AG04450 (cell line): ENCODE measurements around the gene ITIH5. TPM values are rescaled to one million over a fixed set of nuclear protein-coding genes. Genes with fewer than 3 reads are reported as not detected.

ENCODE experiments used
- CTCF ChIA-PET: fragments of 300-600, 350-600 bp; formaldehyde crosslinking; extraction: SDS; loops from one replicate; lab custom pipeline; 2022; ENCODE audit warnings: antibody characterized with exemption, inconsistent platforms; lab: Charles Lee
- POLR2A ChIA-PET: fragments of 350-600 bp; formaldehyde crosslinking; extraction: SDS; loops from one replicate; lab custom pipeline; 2021; ENCODE audit warnings: antibody characterized with exemption, inconsistent platforms; lab: Yijun Ruan, JAX
- DNase-seq: peaks from one replicate; pipeline ENCODE4 v3.0.0-alpha.2; 2011; ENCODE audit warnings: low read depth, low spot score
- H3K27ac ChIP-seq: one replicate; pipeline ENCODE4 v1.5.1; 2012; ENCODE audit warnings: low read depth, low read length, control low read depth
- H3K27me3 ChIP-seq: one replicate; pipeline ENCODE4 v1.6.0; 2012; ENCODE audit warnings: low read length; ENCODE audit not compliant: control insufficient read depth, insufficient read depth
- H3K4me3 ChIP-seq: 2 replicates; pipeline ENCODE4 v1.5.1; 2011; ENCODE audit warnings: mild to moderate bottlenecking, low read depth, low read length, control low read depth
- H3K9me3 ChIP-seq: 2 replicates; pipeline ENCODE4 v1.5.1; 2012; ENCODE audit warnings: low read length; ENCODE audit not compliant: control insufficient read depth, insufficient read depth
- CTCF ChIP-seq: IDR thresholded peaks from 2 replicates; pipeline ENCODE4 v1.5.1; 2011; ENCODE audit warnings: low read depth, low read length, control low read depth, inconsistent platforms
- polyA plus RNA-seq: library from polyadenylated mRNA; depleted of rRNA; stranded (reverse); fragments of >200 nt; gene quantifications from 2 replicates; pipeline ENCODE4 v1.2.3, GENCODE V29; 2011

The ITIH5 gene
- polyA plus RNA-seq, 1 experiment: 0.11 TPM

- H3K27me3 ChIP-seq: peaks cover 13% of the 10 kb centered on the region
- no peak overlapping the region for H3K4me3 ChIP-seq
- no peak for TF ChIP-seq CTCF
- CTCF ChIA-PET: no interaction called here
- no peak overlapping the region for H3K27ac ChIP-seq
- H3K9me3 ChIP-seq: no peaks in the 10 kb centered on the region
- POLR2A ChIA-PET: no interaction called here
- DNase-seq: no peak
Observed at GRCh38 chr10:7672341-7673134, 5.8 kb upstream of the ITIH5 start.

GRCh38 chr10:7670157-7670556 is 3.4 kb upstream of the ITIH5 start:
- DNase-seq: no peak
- POLR2A ChIA-PET: no interaction called here

GRCh38 chr10:7667262-7668141 is 736 bp upstream of the ITIH5 start:
- DNase-seq: no peak
- Histone ChIP-seq H3K9me3 (no peaks in the 10 kb centered on the region), H3K4me3 (no peak overlapping the region), H3K27ac (no peak overlapping the region), H3K27me3 (peaks cover 28% of the 10 kb centered on the region)
- ChIA-PET CTCF (no interaction called here), POLR2A (no interaction called here)
- TF ChIP-seq CTCF: no peak

More at GRCh38 chr10:7670157-7670556, 3.4 kb upstream of the ITIH5 start:
- H3K4me3 ChIP-seq: no peak overlapping the region
- H3K27ac ChIP-seq: no peak overlapping the region
- peaks cover 26% of the 10 kb centered on the region for H3K27me3 ChIP-seq
- no peak for TF ChIP-seq CTCF
- CTCF ChIA-PET: interaction anchor here (0.6 to 1.6 kb wide), 3 partner anchors 17 to 957 kb away, joined by 3 to 5 read pairs (median 4); no protein-coding TSS in a partner anchor
- H3K9me3 ChIP-seq: no peaks in the 10 kb centered on the region

DNA sequence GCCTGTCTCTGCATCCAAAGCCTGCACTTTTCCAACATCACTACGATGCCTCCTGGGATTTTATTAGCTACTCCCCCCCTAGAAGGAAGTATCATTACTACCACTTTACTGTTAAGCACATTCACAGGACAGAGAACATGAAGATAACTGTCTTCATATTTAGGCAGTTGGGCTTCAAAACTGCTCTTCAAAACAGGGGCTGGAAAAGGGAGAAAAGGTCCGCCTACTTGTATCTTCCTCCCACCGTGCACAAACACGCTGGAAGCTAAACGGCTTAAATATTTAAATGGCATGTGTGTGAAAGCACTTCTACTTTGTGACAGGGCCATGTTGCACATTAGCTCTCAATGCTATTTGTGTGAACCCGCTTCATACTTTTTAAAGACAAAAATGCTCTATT is 999 bp downstream of the ITIH5 start:
- ChIA-PET CTCF (no interaction called here), POLR2A (interaction anchor here (0.5 kb wide), 1 partner anchor 29 kb away, joined by 3 read pairs; no protein-coding TSS in a partner anchor)
- Histone ChIP-seq H3K27ac (no peak overlapping the region), H3K4me3 (no peak overlapping the region), H3K9me3 (no peaks in the 10 kb centered on the region), H3K27me3 (peaks cover 28% of the 10 kb centered on the region)
- TF ChIP-seq CTCF: no peak
- no peak for DNase-seq
